GM12878 (cell line): ENCODE results near the gene FAM185A. TPM values are rescaled to one million over a fixed set of nuclear protein-coding genes. Genes with fewer than 3 reads are reported as not detected.

ENCODE experiments used
- ATAC-seq: fragments of 200-7000 bp; cut with Tn5 transposase; 3 replicates; pipeline ENCODE4 v1.9.1; 2020; ENCODE audit warnings: mild to moderate bottlenecking, moderate library complexity
- BruUV-seq: library from RNA; stranded (reverse); fragments of 400-500 nt; replicated peaks from 2 replicates; lab custom pipeline; 2021; lab: Mats Ljungman, UMichigan
- CTCF ChIA-PET: fragments of 300-600 bp; sonication (Branson Sonifier 250); formaldehyde crosslinking; extraction: SDS; loops from one replicate; lab custom pipeline; 2021; ENCODE audit warnings: inconsistent platforms; lab: Yijun Ruan, JAX
- POLR2A ChIA-PET: fragments of 350-600 bp; formaldehyde crosslinking; extraction: SDS; loops from one replicate; lab custom pipeline; 2021; ENCODE audit warnings: inconsistent platforms; lab: Charles Lee
- RAD21 ChIA-PET: fragments of 300-600 bp; sonication (Branson Sonifier 250); formaldehyde crosslinking; loops from one replicate; lab custom pipeline; 2023; ENCODE audit warnings: antibody characterized with exemption; ENCODE audit not compliant: unreplicated experiment; lab: Charles Lee
- SMC1A ChIA-PET: fragments of 300-600 bp; sonication (Branson Sonifier 250); formaldehyde crosslinking; loops from one replicate; lab custom pipeline; 2023; ENCODE audit not compliant: unreplicated experiment, uncharacterized antibody; lab: Charles Lee
- DNase-seq: peaks from one replicate; pipeline ENCODE4 v3.0.0-alpha.2; 2011; ENCODE audit warnings: low read depth, low spot score
- FAIRE-seq: peaks from 3 replicates; lab custom pipeline; 2011; peaks lifted over from hg19 to GRCh38; lab: Jason Lieb, UNC
- H2AFZ ChIP-seq: 2 replicates; pipeline ENCODE4 v1.6.0; 2011; ENCODE audit warnings: low read depth, low read length, control low read depth; ENCODE audit not compliant: control insufficient read depth
- H3K27ac ChIP-seq: 2 replicates; pipeline ENCODE4 v1.5.1; 2011; ENCODE audit warnings: control low read depth; ENCODE audit not compliant: control insufficient read depth, insufficient read depth
- H3K27me3 ChIP-seq, 2 experiments: replicated peaks in 1 of 2; 2 replicates each; pipeline versions ENCODE4 v1.6.0 to v1.6.1; 2011; ENCODE audit warnings: low read length in 1 of 2; ENCODE audit not compliant: control insufficient read depth in 2 of 2, insufficient read depth in 2 of 2
- H3K36me3 ChIP-seq, 2 experiments: 2 replicates each; pipeline ENCODE4 v1.5.1; 2011; ENCODE audit warnings: low read length in 1 of 2; ENCODE audit not compliant: control insufficient read depth in 2 of 2, insufficient read depth in 2 of 2
- H3K4me1 ChIP-seq: 2 replicates; pipeline ENCODE4 v1.6.1; 2011; ENCODE audit warnings: mild to moderate bottlenecking, low read length, moderate library complexity, mixed read lengths; ENCODE audit not compliant: control insufficient read depth, insufficient read depth
- H3K4me2 ChIP-seq: 2 replicates; pipeline ENCODE4 v1.6.0; 2011; ENCODE audit warnings: control low read depth; ENCODE audit not compliant: control insufficient read depth, insufficient read depth
- H3K4me3 ChIP-seq: fragments of 200-600 bp; sonication (generic); 2 replicates; pipeline ENCODE4 v1.5.1; 2016
- H3K79me2 ChIP-seq: 2 replicates; pipeline ENCODE4 v1.6.0; 2011; ENCODE audit warnings: low read length; ENCODE audit not compliant: control insufficient read depth, insufficient read depth
- H3K9ac ChIP-seq: 2 replicates; pipeline ENCODE4 v1.8.0; 2011; ENCODE audit warnings: low read length, control low read depth, mixed read lengths; ENCODE audit not compliant: control insufficient read depth, insufficient read depth
- H3K9me3 ChIP-seq: replicated peaks from 3 replicates; pipeline ENCODE4 v1.5.1; 2011; ENCODE audit warnings: mild to moderate bottlenecking, low read length; ENCODE audit not compliant: control insufficient read depth, insufficient read depth
- H4K20me1 ChIP-seq: 2 replicates; pipeline ENCODE4 v1.6.0; 2011; ENCODE audit not compliant: control insufficient read depth, insufficient read depth
- BCL3 ChIP-seq: IDR thresholded peaks from 2 replicates; pipeline ENCODE4 v1.6.1; 2011; ENCODE audit warnings: borderline replicate concordance, low read depth, mild to moderate bottlenecking, moderate library complexity, low read length; ENCODE audit not compliant: insufficient read depth, poor library complexity, severe bottlenecking
- HDAC6 ChIP-seq: fragments of 200-600 bp; sonication (generic); IDR thresholded peaks from one replicate; pipeline ENCODE4 v1.8.0; 2017; ENCODE audit warnings: antibody characterized with exemption; ENCODE audit not compliant: unreplicated experiment
- SRF ChIP-seq, 2 experiments: IDR thresholded peaks; 2 replicates each; pipeline ENCODE4 v1.6.1; 2011; ENCODE audit warnings: low read depth in 2 of 2, low read length in 2 of 2, mild to moderate bottlenecking in 1 of 2, moderate library complexity in 1 of 2
- WGBS: methylation state at CpG from one replicate; pipeline ENCODE4 v1.1.6; 2016; ENCODE audit warnings: low lambda C conversion rate; ENCODE audit not compliant: insufficient replicate concordance, insufficient coverage; ENCODE audit errors: missing lambda C conversion rate; 5-methylcytosine and 5-hydroxymethylcytosine counted together
- in situ Hi-C: fragments of 300-500 bp; cut with MboI; formaldehyde crosslinking; loops from 9 replicates; pipeline ENCODE4 v1.14.3; 2018; ENCODE audit warnings: mixed read lengths
- intact Hi-C: fragments of 100-400 bp; cut with micrococcal nuclease; formaldehyde crosslinking; loops from one replicate; pipeline ENCODE4 v1.14.2; 2022; ENCODE audit not compliant: unreplicated experiment
- polyA plus RNA-seq, 11 experiments: library from polyadenylated mRNA; depleted of rRNA in 4 of 11; unstranded in 6 of 11; stranded (reverse) in 5 of 11; fragments of >200 nt; fragmentation: Nextera tagmentation in 4 of 11; fragmentation: Illumina TruSeq in 1 of 11; extraction: Ambion mirVana in 4 of 11; extraction: Trizol in 1 of 11; gene quantifications; 1 replicate in 1 of 11; 2 replicates in 10 of 11; pipeline versions ENCODE4 v1.2.1 to v1.2.3, GENCODE V29; 2011 to 2016; ENCODE audit warnings: inconsistent platforms in 2 of 11, missing spikeins in 2 of 11, low read depth in 1 of 11
- total RNA-seq, 4 experiments: library from RNA; depleted of rRNA in 3 of 4; stranded (reverse); fragments of >200 nt in 3 of 4; fragmentation: Illumina TruSeq in 1 of 4; extraction: Trizol in 1 of 4; gene quantifications; 2 replicates each; pipeline versions ENCODE4 v1.2.1 to v1.2.3, GENCODE V29; 2013 to 2021

FAM185A gene
- total and polyA plus RNA-seq, 10 of the 15 experiments (the other 5 are each of a cell fraction or from before 2014, with no cell fraction given): 1.9 to 12.8 (median 8.6) TPM

- FAIRE-seq (no peak), ATAC-seq (no peak)
- no peak overlapping the region for H2AFZ ChIP-seq
- no peak overlapping the region for H3K9ac ChIP-seq
- POLR2A ChIA-PET: no interaction called here
- no peak overlapping the region for H3K4me3 ChIP-seq
- no peaks in the 10 kb centered on the region for H3K36me3 ChIP-seq
- 59% methylated on average over 4 of the region's 4 CpGs for WGBS
- in situ Hi-C loops: no loop called here
- H3K4me2 ChIP-seq: no peak overlapping the region
- CTCF ChIA-PET: no interaction called here
- H4K20me1 ChIP-seq: no peaks in the 10 kb centered on the region
- no peaks in the 10 kb centered on the region for H3K9me3 ChIP-seq
- H3K27ac ChIP-seq: no peak overlapping the region
- TF ChIP-seq BCL3 (peak; percentile 79), HDAC6 (no peak)
- TF ChIP-seq, all 136 proteins: peak for 1
- SMC1A ChIA-PET: no interaction called here
- intact Hi-C loops: no loop called here
- BruUV-seq: no TSS peak
- RAD21 ChIA-PET: no interaction called here
- Histone ChIP-seq H3K79me2 (no peaks in the 10 kb centered on the region), H3K27me3 (no peaks in the 10 kb centered on the region), H3K4me1 (no peaks in the 10 kb centered on the region)
- DNase-seq: no peak
Observed at GRCh38 chr7:102814025-102814471, 65.2 kb downstream of the FAM185A start.

GRCh38 chr7:102817616-102818573 lies 69.1 kb downstream of the FAM185A start:
- no peak for FAIRE-seq
- intact Hi-C loops: no loop called here
- ATAC-seq: no peak

More at GRCh38 chr7:102817616-102818573, 69.1 kb downstream of the FAM185A start:
- no peak overlapping the region for H3K9ac ChIP-seq
- ChIA-PET CTCF (no interaction called here), POLR2A (no interaction called here), SMC1A (interaction anchor here (0.9 kb wide), 1 partner anchor 37 kb away, joined by 3 read pairs; no protein-coding TSS in a partner anchor), RAD21 (no interaction called here)
- no peaks in the 10 kb centered on the region for H3K36me3 ChIP-seq
- no TSS peak for BruUV-seq
- H3K27ac ChIP-seq: no peak overlapping the region
- no peaks in the 10 kb centered on the region for H3K27me3 ChIP-seq
- WGBS: 83% methylated on average over 4 of the region's 4 CpGs
- in situ Hi-C loops: no loop called here
- no peaks in the 10 kb centered on the region for H3K79me2 ChIP-seq
- no peak for TF ChIP-seq SRF (IDR thresholded peaks at IDR 0.05; ENCODE audit: low read depth in 2 of 2, low read length in 2 of 2)
- no peak overlapping the region for H3K4me3 ChIP-seq
- no peaks in the 10 kb centered on the region for H3K4me1 ChIP-seq
- DNase-seq: no peak
- H2AFZ ChIP-seq: no peak overlapping the region
- H3K9me3 ChIP-seq: no peaks in the 10 kb centered on the region; the same call in 2 of the 3 replicates
- no peaks in the 10 kb centered on the region for H4K20me1 ChIP-seq
- no peak overlapping the region for H3K4me2 ChIP-seq
